IMR-90 (cell line): ENCODE data around the gene POM121. TPM values are rescaled to one million over a fixed set of nuclear protein-coding genes. Genes with fewer than 3 reads are reported as not detected.
"Not testable (repeated sequence)": the region's sequence is repeated elsewhere in the genome, so short reads cannot be mapped to it uniquely, and the experiment has no call there.

ENCODE experiments used
- ATAC-seq: fragments of 200-7000 bp; cut with Tn5 transposase; 2 replicates; pipeline ENCODE4 v1.9.1; 2020; ENCODE audit warnings: low read depth, mild to moderate bottlenecking, moderate library complexity
- BruUV-seq: library from RNA; stranded (reverse); fragments of 400-500 nt; replicated peaks from 2 replicates; lab custom pipeline; 2021; lab: Mats Ljungman, UMichigan
- CTCF ChIA-PET: fragments of 300-600 bp; formaldehyde crosslinking; extraction: SDS; loops from one replicate; lab custom pipeline; 2021; ENCODE audit warnings: antibody characterized with exemption; lab: Yijun Ruan, JAX
- POLR2A ChIA-PET: fragments of 300-600 bp; sonication (Branson Sonifier 250); formaldehyde crosslinking; loops from one replicate; lab custom pipeline; 2022; ENCODE audit warnings: antibody characterized with exemption; ENCODE audit not compliant: unreplicated experiment; lab: Charles Lee
- DNase-seq: peaks from one replicate; pipeline ENCODE4 v3.0.0; 2013
- H2AFZ ChIP-seq: replicated peaks from 2 replicates; pipeline ENCODE3; 2013; ENCODE audit warnings: low read length, mild to moderate bottlenecking; ENCODE audit not compliant: poor library complexity
- H2AK5ac ChIP-seq: 2 replicates; pipeline ENCODE4 v1.6.1; 2013; ENCODE audit warnings: low read depth, low read length, inconsistent platforms
- H2AK9ac ChIP-seq: replicated peaks from 2 replicates; pipeline ENCODE3; 2013; ENCODE audit warnings: mild to moderate bottlenecking, low read depth, low read length, moderate library complexity; ENCODE audit not compliant: poor library complexity
- H2BK120ac ChIP-seq: 2 replicates; pipeline ENCODE4 v1.6.1; 2013; ENCODE audit warnings: low read depth, low read length, inconsistent platforms
- H2BK15ac ChIP-seq: 3 replicates; pipeline ENCODE4 v1.6.1; 2013; ENCODE audit warnings: low read depth, low read length, inconsistent platforms
- H2BK20ac ChIP-seq: 2 replicates; pipeline ENCODE4 v1.6.1; 2013; ENCODE audit warnings: low read depth, mild to moderate bottlenecking, inconsistent platforms, low read length, moderate library complexity
- H2BK5ac ChIP-seq: 2 replicates; pipeline ENCODE4 v1.6.1; 2013; ENCODE audit warnings: mild to moderate bottlenecking, low read depth, low read length, inconsistent platforms; ENCODE audit not compliant: poor library complexity, severe bottlenecking
- H3K14ac ChIP-seq: replicated peaks from 2 replicates; pipeline ENCODE4 v1.6.1; 2013; ENCODE audit warnings: low read depth, low read length, inconsistent platforms
- H3K18ac ChIP-seq: 2 replicates; pipeline ENCODE4 v1.6.1; 2013; ENCODE audit warnings: low read depth, low read length, control low read depth
- H3K23ac ChIP-seq: 2 replicates; pipeline ENCODE4 v1.6.1; 2013; ENCODE audit warnings: low read depth, low read length, inconsistent platforms
- H3K27ac ChIP-seq: 2 replicates; pipeline ENCODE4 v1.5.1; 2013; ENCODE audit warnings: mild to moderate bottlenecking, control low read depth, low read length; ENCODE audit not compliant: insufficient read depth
- H3K27me3 ChIP-seq: 2 replicates; pipeline ENCODE4 v1.6.1; 2013; ENCODE audit warnings: low read length; ENCODE audit not compliant: control insufficient read depth, insufficient read depth
- H3K36me3 ChIP-seq: 2 replicates; pipeline ENCODE4 v1.6.1; 2013; ENCODE audit warnings: low read length, mixed read lengths; ENCODE audit not compliant: control insufficient read depth, insufficient read depth
- H3K4ac ChIP-seq: 2 replicates; pipeline ENCODE4 v1.6.1; 2013; ENCODE audit warnings: low read depth, low read length, inconsistent platforms
- H3K4me1 ChIP-seq: 2 replicates; pipeline ENCODE4 v1.6.1; 2013; ENCODE audit warnings: low read length, mixed read lengths; ENCODE audit not compliant: control insufficient read depth, insufficient read depth
- H3K4me2 ChIP-seq: 2 replicates; pipeline ENCODE4 v1.6.1; 2013; ENCODE audit warnings: low read depth, mild to moderate bottlenecking, control low read depth, low read length, moderate library complexity
- H3K4me3 ChIP-seq: 2 replicates; pipeline ENCODE4 v1.5.1; 2013; ENCODE audit warnings: low read depth, mild to moderate bottlenecking, control low read depth, low read length, moderate library complexity; ENCODE audit not compliant: insufficient read depth
- H3K56ac ChIP-seq: 2 replicates; pipeline ENCODE4 v1.6.1; 2013; ENCODE audit warnings: low read length, inconsistent platforms; ENCODE audit not compliant: insufficient read depth; ENCODE audit errors: extremely low read depth
- H3K79me1 ChIP-seq, 2 experiments: 2 replicates each; pipeline ENCODE4 v1.6.1; 2013; ENCODE audit warnings: low read length in 2 of 2, inconsistent platforms in 1 of 2, low read depth in 1 of 2
- H3K9ac ChIP-seq: 2 replicates; pipeline ENCODE4 v1.6.1; 2013; ENCODE audit warnings: low read depth, low read length, control low read depth
- H3K9me1 ChIP-seq: 2 replicates; pipeline ENCODE4 v1.6.1; 2013; ENCODE audit warnings: low read length, inconsistent platforms; ENCODE audit not compliant: insufficient read depth
- H3K9me3 ChIP-seq: 2 replicates; pipeline ENCODE4 v1.6.1; 2013; ENCODE audit warnings: low read length; ENCODE audit not compliant: control insufficient read depth, insufficient read depth
- H4K20me1 ChIP-seq: 2 replicates; pipeline ENCODE4 v1.6.1; 2013; ENCODE audit warnings: low read length, inconsistent platforms; ENCODE audit not compliant: insufficient read depth
- H4K5ac ChIP-seq: 2 replicates; pipeline ENCODE4 v1.6.1; 2013; ENCODE audit warnings: mild to moderate bottlenecking, low read depth, low read length, control low read depth
- H4K8ac ChIP-seq, 2 experiments: 2 replicates each; pipeline ENCODE4 v1.6.1; 2013; ENCODE audit warnings: low read depth in 2 of 2, low read length in 2 of 2, control low read depth in 1 of 2, inconsistent platforms in 1 of 2
- H4K91ac ChIP-seq: 2 replicates; pipeline ENCODE4 v1.6.1; 2013; ENCODE audit warnings: low read depth, low read length, inconsistent platforms; ENCODE audit not compliant: insufficient read depth
- WGBS, 2 experiments: methylation state at CpG; one replicate each; pipeline versions ENCODE4 v1.1.5 to v1.1.7; 2013; ENCODE audit warnings: missing lambda C conversion rate in 2 of 2; ENCODE audit not compliant: insufficient read length in 1 of 2; ENCODE audit errors: extremely low coverage in 2 of 2; 5-methylcytosine and 5-hydroxymethylcytosine counted together
- dilution Hi-C: fragments of 300-500 bp; cut with HindIII; formaldehyde crosslinking; loops from one replicate; pipeline ENCODE4 v1.14.3; 2018; ENCODE audit warnings: low sequenced_read_pairs; ENCODE audit not compliant: unreplicated experiment
- in situ Hi-C: fragments of 300-500 bp; cut with MboI; formaldehyde crosslinking; loops from 3 replicates; pipeline ENCODE4 v1.14.3; 2019; ENCODE audit warnings: low sequenced_read_pairs, inconsistent platforms, mixed read lengths
- intact Hi-C: fragments of 100-400 bp; cut with micrococcal nuclease; formaldehyde crosslinking; loops from 2 replicates; pipeline ENCODE4 v1.10.0; 2022
- polyA plus RNA-seq, 3 experiments: library from polyadenylated mRNA; depleted of rRNA; stranded (reverse); fragments of >200 nt; gene quantifications; 2 replicates each; pipeline ENCODE4 v1.2.3, GENCODE V29; 2012; ENCODE audit warnings: low replicate concordance in 1 of 3
- total RNA-seq: library from RNA; depleted of rRNA; stranded (reverse); fragments of >200 nt; gene quantifications from 2 replicates; pipeline ENCODE4 v1.2.3, GENCODE V29; 2012

POM121 gene
- total and polyA plus RNA-seq, 2 of the 4 experiments (the other 2 are of a cell fraction) = 1.8 to 15.5 TPM

GRCh38 chr7:72995484-72995883 is 70.6 kb downstream of the POM121 start:
- ATAC-seq, H2AFZ ChIP-seq, H2AK9ac ChIP-seq, BruUV-seq, DNase-seq, H2AK5ac ChIP-seq, H2BK20ac ChIP-seq, H3K9me3 ChIP-seq, dilution Hi-C loops, POLR2A ChIA-PET, H3K36me3 ChIP-seq, H3K56ac ChIP-seq, H3K18ac ChIP-seq, in situ Hi-C loops, H4K91ac ChIP-seq, H4K8ac ChIP-seq, H3K9ac ChIP-seq, H2BK5ac ChIP-seq, H3K4me3 ChIP-seq, intact Hi-C loops, H3K27me3 ChIP-seq, H3K14ac ChIP-seq, H3K9me1 ChIP-seq, H3K23ac ChIP-seq, H3K4me2 ChIP-seq, H3K79me1 ChIP-seq, H4K5ac ChIP-seq, H2BK120ac ChIP-seq, H3K4ac ChIP-seq, H2BK15ac ChIP-seq, CTCF ChIA-PET, H4K20me1 ChIP-seq, H3K4me1 ChIP-seq, H3K27ac ChIP-seq: not testable (repeated sequence)
- no CpG with 5 or more reads among the region's 8 CpGs for WGBS, 2 experiments

- POLR2A ChIA-PET, H4K20me1 ChIP-seq, H2BK120ac ChIP-seq, H2AK5ac ChIP-seq, H4K8ac ChIP-seq, H3K9me1 ChIP-seq, H2BK15ac ChIP-seq, H3K23ac ChIP-seq, H3K9me3 ChIP-seq, DNase-seq, H2BK5ac ChIP-seq, H3K4ac ChIP-seq, H3K18ac ChIP-seq, BruUV-seq, in situ Hi-C loops, CTCF ChIA-PET, H3K9ac ChIP-seq, H3K79me1 ChIP-seq, H3K14ac ChIP-seq, H4K91ac ChIP-seq, H3K4me2 ChIP-seq, H3K27me3 ChIP-seq, ATAC-seq, intact Hi-C loops, H3K56ac ChIP-seq, H4K5ac ChIP-seq, H3K36me3 ChIP-seq, H3K27ac ChIP-seq, H3K4me1 ChIP-seq, H3K4me3 ChIP-seq, H2BK20ac ChIP-seq, dilution Hi-C loops, H2AK9ac ChIP-seq, H2AFZ ChIP-seq: not testable (repeated sequence)
- WGBS, 2 experiments = no CpG with 5 or more reads among the region's 8 CpGs
These were observed 72.6 kb downstream of the POM121 start for GRCh38 chr7:72997447-72997846.
